ENCODE measurements around the gene NPW.

Gene NPW

DNA sequence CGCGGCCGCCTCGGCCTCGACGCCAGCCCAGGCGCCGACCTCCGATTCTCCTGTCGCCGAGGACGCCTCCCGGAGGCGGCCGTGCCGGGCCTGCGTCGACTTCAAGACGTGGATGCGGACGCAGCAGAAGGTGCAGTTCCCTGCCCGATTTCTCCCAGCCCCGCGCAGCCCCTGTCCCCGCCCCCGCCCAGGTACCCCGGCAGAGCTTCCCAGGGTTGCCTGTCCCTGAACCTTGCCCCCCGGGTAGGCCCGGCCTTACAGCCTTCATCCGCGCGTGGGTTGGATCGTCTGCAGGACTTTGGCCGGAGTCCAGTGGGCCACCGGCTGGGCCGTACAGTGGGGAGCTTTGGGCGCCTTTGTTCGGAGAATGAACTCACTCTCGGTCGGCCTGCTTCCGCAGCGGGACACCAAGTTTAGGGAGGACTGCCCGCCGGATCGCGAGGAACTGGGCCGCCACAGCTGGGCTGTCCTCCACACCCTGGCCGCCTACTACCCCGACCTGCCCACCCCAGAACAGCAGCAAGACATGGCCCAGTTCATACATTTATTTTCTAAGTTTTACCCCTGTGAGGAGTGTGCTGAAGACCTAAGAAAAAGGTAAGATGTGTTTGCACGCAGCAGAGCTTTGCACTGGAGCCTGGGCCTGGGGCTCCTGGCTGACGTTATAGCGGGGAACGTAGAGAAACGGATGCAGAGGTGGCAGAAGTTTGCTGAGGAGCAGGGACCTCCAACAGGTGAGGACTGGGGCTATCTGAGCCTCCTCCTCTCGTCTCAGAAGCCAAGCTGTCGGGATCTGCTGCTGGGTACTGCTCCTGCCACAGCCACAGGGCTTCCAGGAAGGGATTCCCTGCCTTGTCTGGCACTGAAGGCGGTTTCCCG lies 35.0 kb upstream of the NPW start:
- no peak for DNase-seq (ENCODE audit: low read depth in 2 of 3, low spot score in 1 of 3)

DNA sequence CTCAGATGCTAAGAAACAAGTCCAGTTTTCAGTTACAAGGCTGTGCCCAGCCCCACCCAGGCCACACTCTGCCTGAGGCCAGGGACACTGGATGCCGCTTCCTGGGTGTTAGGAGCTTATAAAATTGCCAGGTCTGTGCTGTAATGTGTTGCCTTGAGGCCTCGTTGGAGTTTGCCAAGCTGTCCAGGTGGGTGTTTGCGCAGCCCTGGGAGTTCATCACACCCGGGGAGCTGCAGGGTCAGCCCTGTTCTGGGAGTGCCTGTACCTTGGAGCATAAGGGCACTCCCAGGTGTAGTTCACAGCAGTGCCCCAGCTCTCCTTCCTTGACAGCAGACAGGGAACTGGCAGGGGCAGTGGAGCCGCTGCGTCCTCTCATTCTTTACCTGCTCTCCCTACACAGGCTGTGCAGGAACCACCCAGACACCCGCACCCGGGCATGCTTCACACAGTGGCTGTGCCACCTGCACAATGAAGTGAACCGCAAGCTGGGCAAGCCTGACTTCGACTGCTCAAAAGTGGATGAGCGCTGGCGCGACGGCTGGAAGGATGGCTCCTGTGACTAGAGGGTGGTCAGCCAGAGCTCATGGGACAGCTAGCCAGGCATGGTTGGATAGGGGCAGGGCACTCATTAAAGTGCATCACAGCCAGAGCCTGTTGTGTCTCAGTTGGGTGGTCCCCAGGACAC lies 34.0 kb upstream of the NPW start:
- DNase-seq (ENCODE audit: low read depth in 2 of 3, low spot score in 1 of 3) = no peak

DNA sequence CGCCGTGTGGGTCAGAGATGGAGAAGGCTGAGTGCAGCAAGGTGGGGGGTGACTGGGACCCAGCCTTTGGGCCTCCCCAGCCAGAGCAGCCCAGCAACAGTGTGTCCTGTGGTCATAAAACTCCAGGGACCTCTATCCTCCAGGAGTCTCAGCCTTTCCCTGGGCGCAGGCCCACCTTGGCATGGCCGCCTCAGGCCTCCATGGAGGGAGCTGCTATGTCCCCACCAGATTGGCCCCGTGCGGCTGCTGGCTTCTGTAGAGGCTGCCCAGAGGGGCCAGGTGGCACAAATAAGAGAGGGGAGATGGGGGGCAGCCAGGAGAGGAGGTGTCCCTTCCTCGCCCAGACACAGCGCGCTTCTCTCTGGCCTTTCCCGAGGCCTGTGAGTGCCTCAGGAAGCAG lies 32.4 kb upstream of the NPW start:
- DNase-seq (ENCODE audit: low read depth in 2 of 3, low spot score in 1 of 3) = no peak

DNA sequence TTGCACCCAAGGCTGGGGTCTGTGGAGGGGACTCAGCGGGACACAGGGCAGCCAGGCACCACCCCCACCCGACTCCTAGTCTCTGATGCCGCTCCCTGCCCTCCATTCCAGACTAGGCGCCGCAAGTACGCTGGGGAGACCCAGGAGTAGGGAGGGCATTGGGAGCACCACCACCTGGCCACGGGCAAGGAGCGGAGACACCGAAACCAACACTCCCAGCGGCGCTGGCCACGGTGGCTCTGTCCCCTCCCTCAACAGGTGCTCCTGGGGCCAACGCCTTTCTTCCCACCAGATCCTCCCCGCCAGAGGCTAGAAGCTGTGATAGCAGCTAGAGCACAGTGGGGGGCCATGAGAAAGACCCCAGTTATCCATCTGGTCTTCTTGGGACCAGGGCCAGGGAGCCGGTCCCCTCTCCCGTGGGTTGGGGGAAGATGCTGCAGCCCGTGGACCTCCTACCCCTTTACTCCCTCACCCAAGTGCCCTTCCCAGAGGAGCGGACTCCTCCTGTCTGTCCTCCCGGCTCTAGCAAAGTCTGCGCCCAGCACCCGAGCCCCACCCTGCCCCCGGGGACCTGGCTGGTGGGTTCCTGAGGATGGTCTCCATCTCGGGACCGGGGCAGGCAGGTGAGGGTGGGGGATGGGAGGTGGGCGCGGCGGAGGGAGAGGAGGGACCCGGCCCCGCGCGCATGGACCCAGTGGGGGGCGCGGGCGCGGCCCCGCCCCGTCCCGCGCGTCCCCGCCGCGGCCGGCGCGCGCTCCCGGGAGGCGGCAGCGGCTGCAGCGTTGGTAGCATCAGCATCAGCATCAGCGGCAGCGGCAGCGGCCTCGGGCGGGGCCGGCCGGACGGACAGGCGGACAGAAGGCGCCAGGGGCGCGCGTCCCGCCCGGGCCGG lies 30.1 kb upstream of the NPW start, which contains the start of gene SYNGR3:
Gene SYNGR3, plus strand, starts transcription at position 762 of the 892 bp plus-strand sequence. CDS start 133 bp downstream, outside the sequence.
- no peak for DNase-seq (ENCODE audit: low read depth in 2 of 3, low spot score in 1 of 3)

DNA sequence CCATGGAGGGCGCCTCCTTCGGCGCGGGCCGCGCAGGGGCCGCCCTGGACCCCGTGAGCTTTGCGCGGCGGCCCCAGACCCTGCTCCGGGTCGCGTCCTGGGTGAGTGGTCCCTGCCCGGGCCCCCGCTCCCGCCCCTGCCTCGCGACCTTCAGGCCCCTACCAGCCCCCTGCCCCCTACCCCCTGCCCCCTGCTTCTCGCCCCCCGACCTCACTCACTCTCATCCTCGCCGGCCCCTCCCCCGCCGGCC lies 29.6 kb upstream of the NPW start:
- DNase-seq (ENCODE audit: low read depth in 2 of 3, low spot score in 1 of 3) = no peak

DNA sequence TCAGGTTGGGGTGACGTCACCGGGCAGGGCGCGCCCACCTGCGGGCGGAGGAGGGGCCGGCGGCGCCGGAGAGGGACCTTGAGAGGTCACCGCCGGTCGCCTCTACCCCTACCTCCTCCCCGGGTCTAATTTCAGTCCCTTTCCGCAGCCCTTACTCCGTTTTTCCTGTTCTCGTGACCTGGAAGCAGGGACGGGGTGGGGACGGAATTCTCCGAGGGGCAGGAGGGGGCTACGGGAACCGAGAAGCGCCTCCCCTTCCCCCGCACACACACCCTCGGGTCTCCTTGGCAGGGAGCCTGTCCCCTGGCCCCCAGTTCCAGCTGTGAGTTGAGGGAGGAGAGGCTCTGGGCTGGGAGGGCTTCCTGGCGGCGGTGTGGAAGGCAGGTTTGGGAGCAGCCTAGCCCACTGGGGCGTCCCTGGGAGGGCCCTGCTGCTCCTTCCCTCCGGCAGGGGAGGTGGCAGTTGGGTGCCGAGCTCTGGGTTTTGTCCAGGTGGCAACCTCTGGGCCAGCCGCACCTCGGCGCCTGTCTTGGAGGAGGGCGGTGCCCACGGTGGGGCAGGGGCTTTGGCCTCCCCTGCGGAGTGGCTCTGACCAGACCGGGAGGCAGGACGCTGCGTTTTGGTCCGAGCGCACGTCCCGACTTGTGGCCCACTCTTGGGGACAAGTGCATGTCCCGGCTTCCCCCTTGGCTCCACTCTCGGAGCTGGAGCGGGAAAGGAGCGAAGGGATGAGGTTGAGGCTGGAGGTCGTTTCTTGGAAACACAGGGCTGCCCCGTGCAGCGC lies 29.0 kb upstream of the NPW start:
- no peak for DNase-seq (ENCODE audit: low read depth in 2 of 3, low spot score in 1 of 3)

DNA sequence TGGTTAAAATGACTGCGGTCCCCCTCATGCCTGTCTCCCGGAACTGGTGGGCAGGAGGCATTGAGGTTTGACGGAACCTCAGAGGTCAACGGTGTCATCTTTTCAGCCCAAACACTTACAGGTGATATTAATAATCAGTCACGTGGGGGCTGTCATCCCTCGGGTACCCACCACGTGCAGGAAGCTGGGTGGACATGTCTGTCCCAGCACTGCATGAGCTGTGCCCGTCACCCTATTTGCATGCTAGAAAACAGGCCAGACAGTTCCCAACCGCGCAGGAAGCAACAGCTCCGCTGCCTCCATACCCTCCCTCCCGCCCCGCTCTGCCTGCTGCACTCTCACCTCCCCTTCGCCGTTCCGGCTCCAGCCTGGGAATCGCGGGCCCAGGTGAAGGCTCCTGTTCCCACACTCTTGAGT lies 28.4 kb upstream of the NPW start:
- no peak for DNase-seq (ENCODE audit: low read depth in 2 of 3, low spot score in 1 of 3)

DNA sequence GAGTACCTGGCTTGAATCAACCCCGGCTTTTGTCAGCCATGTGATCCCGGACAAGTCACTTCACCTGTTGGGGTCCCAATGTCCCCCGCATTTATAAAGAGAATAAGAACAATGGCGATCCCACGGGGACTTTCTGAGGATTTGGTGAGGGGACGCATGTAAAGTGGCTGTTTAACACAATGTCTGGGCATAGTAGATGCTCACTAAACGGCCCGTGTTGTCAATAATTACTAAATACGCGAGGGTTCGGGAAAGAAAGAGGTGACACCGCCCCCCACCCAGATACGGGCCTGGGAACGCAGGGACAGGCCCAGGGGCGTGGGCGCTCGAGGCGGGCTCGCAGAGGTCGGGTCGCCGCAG lies 28.0 kb upstream of the NPW start:
- DNase-seq (ENCODE audit: low read depth in 2 of 3, low spot score in 1 of 3) = no peak

DNA sequence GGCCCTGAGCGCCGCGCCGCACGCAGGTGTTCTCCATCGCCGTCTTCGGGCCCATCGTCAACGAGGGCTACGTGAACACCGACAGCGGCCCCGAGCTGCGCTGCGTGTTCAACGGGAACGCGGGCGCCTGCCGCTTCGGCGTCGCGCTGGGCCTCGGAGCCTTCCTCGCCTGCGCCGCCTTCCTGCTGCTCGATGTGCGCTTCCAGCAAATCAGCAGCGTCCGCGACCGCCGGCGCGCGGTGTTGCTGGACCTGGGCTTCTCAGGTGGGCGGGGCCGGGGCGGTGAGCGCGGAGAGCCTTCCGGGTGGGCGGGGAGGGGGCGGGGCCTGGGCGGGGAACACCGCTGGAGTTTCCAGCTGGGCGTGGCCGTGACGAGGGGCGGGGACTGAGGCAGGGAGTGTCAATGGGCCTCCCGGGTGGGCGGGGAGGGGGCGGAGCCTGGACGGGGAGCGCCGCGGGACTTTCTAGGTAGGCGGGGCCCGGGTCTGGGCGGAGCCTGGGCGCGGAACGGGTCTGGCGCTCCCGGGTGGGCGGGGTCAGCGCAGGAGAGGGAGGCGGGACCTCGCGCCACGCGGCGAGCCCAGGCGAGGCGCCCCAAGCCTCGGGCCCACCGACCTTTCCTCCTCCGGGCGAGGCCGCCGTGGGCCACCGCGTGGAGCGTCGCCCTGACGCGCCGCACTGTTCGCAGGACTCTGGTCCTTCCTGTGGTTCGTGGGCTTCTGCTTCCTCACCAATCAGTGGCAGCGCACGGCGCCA lies 27.5 kb upstream of the NPW start:
- DNase-seq (ENCODE audit: low read depth in 2 of 3, low spot score in 1 of 3) = peak; percentile 95 to 98 (median 98)

DNA sequence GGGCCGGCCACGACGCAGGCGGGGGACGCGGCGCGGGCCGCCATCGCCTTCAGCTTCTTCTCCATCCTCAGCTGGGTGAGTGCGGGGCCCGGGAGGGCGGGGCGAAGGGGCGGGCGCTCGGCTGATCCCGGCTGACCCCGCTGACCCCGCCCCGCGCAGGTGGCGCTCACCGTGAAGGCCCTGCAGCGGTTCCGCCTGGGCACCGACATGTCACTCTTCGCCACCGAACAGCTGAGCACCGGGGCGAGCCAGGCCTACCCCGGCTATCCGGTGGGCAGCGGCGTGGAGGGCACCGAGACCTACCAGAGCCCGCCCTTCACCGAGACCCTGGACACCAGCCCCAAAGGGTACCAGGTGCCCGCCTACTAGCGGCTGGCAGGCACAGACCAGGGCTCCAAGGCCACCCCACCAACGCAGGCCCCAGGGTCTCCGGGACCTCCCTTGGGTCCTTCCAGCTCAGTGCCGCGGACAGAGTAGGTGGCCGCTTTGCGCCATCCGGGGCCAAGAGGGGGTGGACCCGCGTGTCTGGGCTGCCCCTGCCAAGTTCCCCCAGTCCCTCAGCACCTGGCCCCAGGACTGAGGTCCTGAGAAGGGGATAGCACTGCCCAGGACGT lies 26.8 kb upstream of the NPW start:
- DNase-seq (ENCODE audit: low read depth in 2 of 3, low spot score in 1 of 3) = no peak

DNA sequence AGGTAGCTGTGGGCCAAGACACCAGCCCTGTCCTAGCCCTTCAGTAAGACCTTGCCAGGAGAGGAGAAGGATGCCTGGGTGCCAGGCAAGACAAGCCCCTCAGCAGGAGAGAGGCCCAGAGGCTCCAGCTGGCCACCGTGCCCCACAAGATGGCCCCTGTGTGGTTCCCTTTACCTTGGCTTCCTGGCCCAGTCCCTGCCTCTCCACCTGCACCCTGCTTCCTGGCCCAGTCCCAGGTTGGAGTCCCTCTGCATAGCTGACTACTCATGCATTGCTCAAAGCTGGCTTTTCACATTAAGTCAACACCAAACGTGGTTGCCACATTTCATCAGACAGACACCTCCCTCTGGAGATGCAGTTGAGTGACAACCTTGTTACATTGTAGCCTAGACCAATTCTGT lies 25.9 kb upstream of the NPW start:
- no peak for DNase-seq (ENCODE audit: low read depth in 2 of 3, low spot score in 1 of 3)

DNA sequence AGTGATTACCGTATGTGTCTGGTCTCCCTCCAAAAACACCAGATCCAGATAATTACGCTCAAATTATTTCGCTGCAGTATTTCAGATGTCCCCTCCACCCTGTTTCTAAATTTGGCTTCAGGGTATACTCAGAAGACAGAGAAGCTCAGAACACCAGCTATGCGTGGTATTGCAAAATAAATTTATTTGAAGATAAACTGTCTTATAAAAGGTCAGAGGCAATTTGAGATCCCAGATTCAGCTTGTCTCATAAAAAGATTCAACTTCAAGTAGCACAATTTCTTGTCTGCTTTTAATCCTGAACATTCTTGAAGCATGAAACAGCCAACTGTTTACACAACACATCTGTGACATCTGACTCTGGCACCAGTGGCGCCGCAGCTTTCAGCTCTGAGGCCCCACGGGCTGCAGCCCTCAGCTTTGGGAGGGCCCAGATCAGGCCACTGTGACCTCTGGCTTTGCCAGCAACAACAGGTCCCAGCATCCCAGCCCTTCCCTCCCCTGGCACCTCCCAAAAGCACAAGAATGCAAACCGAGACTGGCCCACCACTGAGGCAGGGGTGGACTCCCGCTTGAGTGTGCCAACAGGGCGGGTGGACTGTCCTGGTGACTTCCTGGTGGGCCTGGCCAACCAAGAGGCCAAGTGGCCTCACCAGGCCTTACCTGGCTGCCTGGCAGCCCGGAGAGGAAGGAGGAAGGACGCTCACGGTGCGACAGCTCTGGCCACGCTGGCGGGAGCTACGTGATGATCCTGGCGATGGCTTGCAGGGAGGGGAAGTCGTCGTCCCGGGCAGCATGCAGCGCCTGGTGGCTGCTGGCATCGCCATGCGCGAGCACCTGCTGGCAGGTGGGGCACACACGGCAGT lies 21.9 kb upstream of the NPW start:
- no peak for DNase-seq (ENCODE audit: low read depth in 2 of 3, low spot score in 1 of 3)

DNA sequence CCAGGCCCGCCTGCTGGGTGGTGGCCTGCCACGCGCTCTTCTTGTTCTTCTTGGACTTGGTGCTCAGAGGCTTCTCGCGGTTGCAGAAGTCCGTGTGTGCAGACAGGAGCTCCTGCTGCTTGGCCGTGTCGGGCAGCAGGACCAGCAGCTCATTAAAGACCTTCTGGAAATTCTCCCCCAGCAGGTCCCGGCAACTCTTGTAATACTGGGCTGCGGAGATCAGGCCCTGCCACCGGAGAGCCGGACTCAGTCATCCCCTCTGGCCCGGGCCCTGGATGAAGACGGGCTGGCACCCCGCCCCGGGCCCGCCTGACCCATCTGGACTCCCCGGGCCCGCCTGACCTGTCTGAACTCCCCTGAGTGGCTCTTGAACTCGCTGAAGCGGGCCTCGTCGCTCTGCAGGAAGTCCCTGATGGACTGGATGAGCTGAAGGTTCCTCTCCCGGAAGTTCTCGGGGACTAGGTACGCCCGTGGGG lies 21.2 kb upstream of the NPW start:
- DNase-seq (ENCODE audit: low read depth in 2 of 3, low spot score in 1 of 3) = no peak

DNA sequence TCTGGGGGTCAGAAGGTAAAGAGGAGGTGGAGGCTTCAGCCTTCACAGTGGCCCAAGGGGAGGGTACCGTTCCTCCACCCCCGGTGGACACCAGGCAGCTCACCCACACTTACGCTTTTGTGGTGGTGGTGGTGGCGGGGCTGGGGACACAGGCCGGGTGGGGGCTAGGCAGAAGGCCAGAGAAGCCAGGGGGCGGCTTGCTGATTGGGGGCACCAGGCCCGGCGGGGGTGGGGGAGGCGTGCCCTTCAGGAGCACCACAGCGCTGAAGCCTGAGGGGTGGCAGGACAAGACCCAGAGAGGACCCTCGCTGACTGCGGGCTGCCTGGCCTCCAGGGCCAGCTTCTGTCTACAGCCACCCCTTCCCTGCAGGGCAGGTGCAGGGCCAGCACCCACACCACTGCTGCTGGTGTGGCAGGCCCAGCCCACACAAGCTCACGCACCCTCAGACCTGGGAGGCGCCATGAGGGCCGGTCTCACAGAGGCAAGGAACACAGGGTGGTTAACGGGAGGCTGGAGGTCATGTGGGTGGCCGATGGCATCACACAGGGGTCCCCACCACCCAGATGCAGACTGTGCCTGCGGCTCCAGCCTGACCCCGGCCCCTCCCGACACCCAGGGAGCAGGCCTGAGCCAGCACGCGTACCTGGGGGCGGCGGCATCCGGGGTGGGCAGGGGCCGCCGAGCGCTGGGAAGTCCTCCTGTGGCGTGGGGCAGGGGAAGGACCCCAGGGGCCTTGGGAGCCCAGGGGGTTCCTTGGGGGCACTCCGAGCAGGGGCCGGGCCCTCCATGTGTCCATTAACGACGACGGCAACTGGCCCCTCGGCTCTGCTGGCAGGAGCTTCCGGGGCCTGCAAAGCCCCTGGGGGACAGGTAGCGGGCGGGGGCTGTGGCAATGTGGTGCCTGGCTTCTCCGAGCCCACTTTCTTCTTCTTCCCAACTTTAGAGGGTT lies 20.5 kb upstream of the NPW start:
- DNase-seq (ENCODE audit: low read depth in 2 of 3, low spot score in 1 of 3) = no peak

DNA sequence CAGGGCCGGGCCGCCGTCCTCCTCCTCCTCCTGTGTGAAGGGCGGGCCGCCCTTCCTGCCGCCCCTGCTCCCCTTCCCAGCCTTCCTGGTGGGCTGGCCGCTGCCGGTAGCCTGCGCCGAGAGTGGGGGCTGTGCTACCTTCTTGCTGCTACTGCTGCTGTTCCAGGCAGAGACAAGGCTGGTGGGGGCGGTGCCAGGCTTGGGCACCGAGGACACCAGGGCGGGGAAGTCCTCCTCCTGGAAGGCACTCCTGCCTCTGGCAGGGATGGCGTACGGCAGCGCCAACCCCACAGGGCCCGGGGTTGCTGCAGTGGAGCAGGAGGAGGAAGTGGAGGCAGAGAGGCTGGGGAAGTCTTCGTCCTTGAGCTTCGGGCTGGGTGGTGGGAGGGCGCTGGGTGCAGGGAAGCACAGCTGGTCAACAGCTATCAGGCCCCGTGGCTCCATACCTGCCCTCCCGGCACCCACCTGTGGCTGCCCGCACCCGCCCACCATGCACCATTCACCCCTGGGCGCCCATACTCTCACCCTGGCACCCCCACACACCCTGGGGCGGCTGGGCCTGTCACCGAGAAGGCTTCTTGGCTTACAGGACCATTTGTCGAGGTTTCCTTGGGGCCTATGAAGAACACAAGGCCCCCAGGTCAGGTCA lies 19.6 kb upstream of the NPW start:
- no peak for DNase-seq (ENCODE audit: low read depth in 2 of 3, low spot score in 1 of 3)

DNA sequence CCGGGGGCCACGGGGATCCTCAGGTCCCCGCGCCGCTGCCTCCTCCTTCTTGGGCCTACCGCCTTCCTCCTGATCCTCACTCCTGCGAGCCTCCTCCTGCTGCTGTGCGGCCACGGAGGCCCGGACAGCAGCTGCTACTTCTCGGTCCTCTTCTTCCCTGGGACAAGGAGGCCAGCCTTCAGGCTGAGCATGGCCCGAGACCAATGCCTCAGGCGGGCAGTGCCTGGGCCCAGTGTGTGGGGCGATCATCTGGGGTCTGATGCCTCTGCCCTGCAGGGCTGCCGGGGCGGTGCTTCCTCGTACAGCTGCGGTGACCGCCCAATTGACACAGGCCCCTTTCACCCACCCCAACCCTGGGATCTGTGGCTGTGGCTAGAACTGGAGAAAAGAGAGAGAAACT lies 18.6 kb upstream of the NPW start:
- DNase-seq (ENCODE audit: low read depth in 2 of 3, low spot score in 1 of 3) = no peak
